Measurements from ENCODE around the gene CPXM2.

Gene CPXM2

DNA sequence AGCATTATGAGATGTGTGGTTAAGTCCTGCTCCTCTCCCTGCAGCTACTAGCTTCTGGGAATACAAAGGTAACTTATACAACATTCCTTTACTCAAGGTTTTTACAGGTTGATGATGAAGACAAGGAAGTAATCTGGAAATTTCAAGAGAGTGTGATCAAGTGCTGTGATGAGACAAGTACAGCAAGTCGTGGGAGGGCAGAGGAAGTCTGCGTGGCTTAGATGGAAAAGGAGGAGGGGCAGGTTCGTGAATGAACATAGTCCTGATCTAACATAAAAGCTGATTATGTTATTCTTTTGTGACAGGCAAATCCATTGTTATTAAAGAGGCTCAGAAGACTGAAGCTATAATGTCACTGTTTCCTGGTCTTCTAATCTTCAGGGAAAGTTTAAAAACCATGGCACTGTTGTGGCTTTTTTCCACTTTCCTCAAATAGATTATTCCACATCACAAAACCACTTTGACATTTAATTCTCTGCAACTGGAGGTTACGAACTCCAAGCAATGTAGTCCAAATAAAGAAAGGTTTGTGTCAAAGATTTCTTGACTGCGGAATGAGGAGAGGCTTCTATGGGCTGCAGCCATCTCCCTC, 84.1 kb downstream of the CPXM2 start:
- TF ChIP-seq TAF1 (IDR thresholded peaks at IDR 0.05; ENCODE audit: borderline replicate concordance, insufficient read depth, low read length) (no peak), POLR2AphosphoS5 (IDR thresholded peaks at IDR 0.05; ENCODE audit: low read depth, low read length) (no peak), SIN3A (IDR thresholded peaks at IDR 0.05; ENCODE audit: borderline replicate concordance, insufficient read depth, low read length) (no peak), FOXP2 (optimal IDR thresholded peaks at IDR 0.05; ENCODE audit: borderline replicate concordance, extremely low read depth, extremely low read length, insufficient read depth) (no peak)
- TF ChIP-seq, protein P1, sequence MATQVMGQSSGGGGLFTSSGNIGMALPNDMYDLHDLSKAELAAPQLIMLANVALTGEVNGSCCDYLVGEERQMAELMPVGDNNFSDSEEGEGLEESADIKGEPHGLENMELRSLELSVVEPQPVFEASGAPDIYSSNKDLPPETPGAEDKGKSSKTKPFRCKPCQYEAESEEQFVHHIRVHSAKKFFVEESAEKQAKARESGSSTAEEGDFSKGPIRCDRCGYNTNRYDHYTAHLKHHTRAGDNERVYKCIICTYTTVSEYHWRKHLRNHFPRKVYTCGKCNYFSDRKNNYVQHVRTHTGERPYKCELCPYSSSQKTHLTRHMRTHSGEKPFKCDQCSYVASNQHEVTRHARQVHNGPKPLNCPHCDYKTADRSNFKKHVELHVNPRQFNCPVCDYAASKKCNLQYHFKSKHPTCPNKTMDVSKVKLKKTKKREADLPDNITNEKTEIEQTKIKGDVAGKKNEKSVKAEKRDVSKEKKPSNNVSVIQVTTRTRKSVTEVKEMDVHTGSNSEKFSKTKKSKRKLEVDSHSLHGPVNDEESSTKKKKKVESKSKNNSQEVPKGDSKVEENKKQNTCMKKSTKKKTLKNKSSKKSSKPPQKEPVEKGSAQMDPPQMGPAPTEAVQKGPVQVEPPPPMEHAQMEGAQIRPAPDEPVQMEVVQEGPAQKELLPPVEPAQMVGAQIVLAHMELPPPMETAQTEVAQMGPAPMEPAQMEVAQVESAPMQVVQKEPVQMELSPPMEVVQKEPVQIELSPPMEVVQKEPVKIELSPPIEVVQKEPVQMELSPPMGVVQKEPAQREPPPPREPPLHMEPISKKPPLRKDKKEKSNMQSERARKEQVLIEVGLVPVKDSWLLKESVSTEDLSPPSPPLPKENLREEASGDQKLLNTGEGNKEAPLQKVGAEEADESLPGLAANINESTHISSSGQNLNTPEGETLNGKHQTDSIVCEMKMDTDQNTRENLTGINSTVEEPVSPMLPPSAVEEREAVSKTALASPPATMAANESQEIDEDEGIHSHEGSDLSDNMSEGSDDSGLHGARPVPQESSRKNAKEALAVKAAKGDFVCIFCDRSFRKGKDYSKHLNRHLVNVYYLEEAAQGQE (IDR thresholded peaks at IDR 0.05; ENCODE audit: insufficient read depth in 1 of 2, low read depth in 2 of 2, low read length in 2 of 2) = no peak

- TF ChIP-seq TAF1 (IDR thresholded peaks at IDR 0.05; ENCODE audit: borderline replicate concordance, insufficient read depth, low read length) (no peak), POLR2AphosphoS5 (IDR thresholded peaks at IDR 0.05; ENCODE audit: low read depth, low read length) (no peak), SIN3A (IDR thresholded peaks at IDR 0.05; ENCODE audit: borderline replicate concordance, insufficient read depth, low read length) (no peak), FOXP2 (optimal IDR thresholded peaks at IDR 0.05; ENCODE audit: borderline replicate concordance, extremely low read depth, extremely low read length, insufficient read depth) (no peak)
- TF ChIP-seq, protein P1 (IDR thresholded peaks at IDR 0.05; ENCODE audit: insufficient read depth in 1 of 2, low read depth in 2 of 2, low read length in 2 of 2) = no peak
Observed at GRCh38 chr10:123804716-123805115, 86.9 kb downstream of the CPXM2 start.

DNA sequence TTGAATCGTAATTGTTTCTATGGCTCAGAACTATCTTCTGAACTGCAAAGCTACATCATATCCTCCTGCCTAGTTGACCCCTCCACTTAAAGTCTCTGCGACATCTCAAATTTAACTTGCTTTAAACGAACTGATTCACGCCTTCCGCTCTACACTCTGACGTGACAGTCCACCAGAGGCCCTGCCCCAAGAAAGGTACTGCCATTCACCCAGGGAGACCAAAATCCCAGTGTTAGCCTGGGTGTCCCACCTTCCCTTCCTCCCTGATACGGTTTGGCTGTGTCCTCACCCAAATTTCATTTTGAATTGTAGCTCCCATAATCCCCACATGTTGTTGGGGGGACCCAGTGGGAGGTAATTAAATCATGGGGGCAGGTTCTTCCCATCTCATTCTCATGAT, 90.8 kb downstream of the CPXM2 start:
- no peak for TF ChIP-seq SIN3A (IDR thresholded peaks at IDR 0.05; ENCODE audit: borderline replicate concordance, insufficient read depth, low read length)
- TF ChIP-seq, protein P1 (IDR thresholded peaks at IDR 0.05; ENCODE audit: insufficient read depth in 1 of 2, low read depth in 2 of 2, low read length in 2 of 2) = no peak
- no peak for TF ChIP-seq FOXP2 (optimal IDR thresholded peaks at IDR 0.05; ENCODE audit: borderline replicate concordance, extremely low read depth, extremely low read length, insufficient read depth)
- no peak for TF ChIP-seq POLR2AphosphoS5 (IDR thresholded peaks at IDR 0.05; ENCODE audit: low read depth, low read length)
- TF ChIP-seq TAF1 (IDR thresholded peaks at IDR 0.05; ENCODE audit: borderline replicate concordance, insufficient read depth, low read length) = no peak

DNA sequence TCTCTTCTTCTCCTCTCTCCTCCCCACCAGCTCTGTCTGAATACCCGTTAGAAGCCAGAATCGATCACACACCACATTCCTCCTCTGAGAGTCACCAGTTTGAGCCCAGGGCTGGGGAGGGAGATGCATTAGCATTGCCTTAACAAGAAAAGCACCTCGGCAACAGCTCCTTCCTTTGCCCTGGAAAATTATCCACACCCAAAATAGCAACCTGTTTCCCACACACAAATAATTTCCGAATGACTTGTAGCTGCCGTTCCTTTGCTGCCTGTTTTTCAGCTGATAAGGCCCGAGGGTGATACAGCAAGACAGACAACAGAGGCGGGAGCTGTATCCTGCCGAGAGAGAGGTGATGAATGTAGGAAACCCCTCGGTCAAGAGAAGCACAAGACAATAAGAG, 91.3 kb downstream of the CPXM2 start:
- TF ChIP-seq SIN3A (IDR thresholded peaks at IDR 0.05; ENCODE audit: borderline replicate concordance, insufficient read depth, low read length) = no peak
- TF ChIP-seq TAF1 (IDR thresholded peaks at IDR 0.05; ENCODE audit: borderline replicate concordance, insufficient read depth, low read length) = no peak
- TF ChIP-seq POLR2AphosphoS5 (IDR thresholded peaks at IDR 0.05; ENCODE audit: low read depth, low read length) = no peak
- TF ChIP-seq, protein P1 (IDR thresholded peaks at IDR 0.05; ENCODE audit: insufficient read depth in 1 of 2, low read depth in 2 of 2, low read length in 2 of 2) = no peak
- no peak for TF ChIP-seq FOXP2 (optimal IDR thresholded peaks at IDR 0.05; ENCODE audit: borderline replicate concordance, extremely low read depth, extremely low read length, insufficient read depth)
